ENCODE measurements around the gene KCTD7. TPM values are rescaled to one million over a fixed set of nuclear protein-coding genes. Genes with fewer than 3 reads are reported as not detected.
"Not testable (repeated sequence)": the region's sequence is repeated elsewhere in the genome, so short reads cannot be mapped to it uniquely, and the experiment has no call there.

KCTD7 gene
- total RNA-seq, 1 donor from 2014 or later, result 5.0 TPM

- H3K27me3 ChIP-seq (ENCODE audit: control insufficient read depth, insufficient read depth, low read length), result no peaks in the 10 kb centered on the region
- FAIRE-seq (no peak), DNase-seq (ENCODE audit: low read depth) (no peak)
- TF ChIP-seq CTCF (IDR thresholded peaks at IDR 0.05; ENCODE audit: insufficient read depth, low read length, severe bottlenecking), result no peak
- H3K4me3 ChIP-seq (ENCODE audit: low read depth, low read length), result no peak overlapping the region
- H3K36me3 ChIP-seq (ENCODE audit: control insufficient read depth, insufficient read depth, low read length), result peaks cover 2% of the 10 kb centered on the region
These were observed 40.8 kb downstream of the KCTD7 start for GRCh38 chr7:66669496-66669895.

- Histone ChIP-seq H3K27me3 (ENCODE audit: control insufficient read depth, insufficient read depth, low read length) (no peaks in the 10 kb centered on the region), H3K36me3 (ENCODE audit: control insufficient read depth, insufficient read depth, low read length) (peaks cover 2% of the 10 kb centered on the region), H3K4me3 (ENCODE audit: low read depth, low read length) (no peak overlapping the region)
- TF ChIP-seq CTCF (IDR thresholded peaks at IDR 0.05; ENCODE audit: insufficient read depth, low read length, severe bottlenecking), result no peak
- DNase-seq (ENCODE audit: low read depth) (no peak), FAIRE-seq (no peak)
These were observed 42.4 kb downstream of the KCTD7 start for GRCh38 chr7:66671034-66671433.

- DNase-seq (ENCODE audit: low read depth); FAIRE-seq; H3K36me3 ChIP-seq (ENCODE audit: control insufficient read depth, insufficient read depth, low read length); H3K27me3 ChIP-seq (ENCODE audit: control insufficient read depth, insufficient read depth, low read length); H3K4me3 ChIP-seq (ENCODE audit: low read depth, low read length): not testable (repeated sequence)
These were observed 42.8 kb downstream of the KCTD7 start for GRCh38 chr7:66671486-66671885.

- not testable (repeated sequence) for FAIRE-seq; DNase-seq (ENCODE audit: low read depth)
These were observed 43.9 kb downstream of the KCTD7 start for GRCh38 chr7:66672432-66673123.

GRCh38 chr7:66673124-66673640 lies 44.5 kb downstream of the KCTD7 start:
- H3K4me3 ChIP-seq (ENCODE audit: low read depth, low read length); H3K27me3 ChIP-seq (ENCODE audit: control insufficient read depth, insufficient read depth, low read length); H3K36me3 ChIP-seq (ENCODE audit: control insufficient read depth, insufficient read depth, low read length): not testable (repeated sequence)
- FAIRE-seq, result peak; percentile 95
- DNase-seq (ENCODE audit: low read depth), result peak; percentile 46

More at GRCh38 chr7:66672432-66673123, 43.9 kb downstream of the KCTD7 start:
- H3K27me3 ChIP-seq (ENCODE audit: control insufficient read depth, insufficient read depth, low read length); H3K36me3 ChIP-seq (ENCODE audit: control insufficient read depth, insufficient read depth, low read length); H3K4me3 ChIP-seq (ENCODE audit: low read depth, low read length): not testable (repeated sequence)

- no peak for TF ChIP-seq CTCF (IDR thresholded peaks at IDR 0.05; ENCODE audit: insufficient read depth, low read length, severe bottlenecking)
- no peak for FAIRE-seq
- no peak for DNase-seq (ENCODE audit: low read depth)
These were observed 51.1 kb downstream of the KCTD7 start for GRCh38 chr7:66679633-66680244.

GRCh38 chr7:66681491-66682349 lies 53.0 kb downstream of the KCTD7 start:
- DNase-seq (ENCODE audit: low read depth) (peak; percentile 87), FAIRE-seq (no peak)
- no peaks in the 10 kb centered on the region for H3K27me3 ChIP-seq (ENCODE audit: control insufficient read depth, insufficient read depth, low read length)
- peak overlapping the region; percentile 97 for H3K4me3 ChIP-seq (ENCODE audit: low read depth, low read length)
- H3K36me3 ChIP-seq (ENCODE audit: control insufficient read depth, insufficient read depth, low read length), result no peaks in the 10 kb centered on the region
- TF ChIP-seq CTCF (IDR thresholded peaks at IDR 0.05; ENCODE audit: insufficient read depth, low read length, severe bottlenecking), result no peak

More at GRCh38 chr7:66679633-66680244, 51.1 kb downstream of the KCTD7 start:
- Histone ChIP-seq H3K27me3 (ENCODE audit: control insufficient read depth, insufficient read depth, low read length) (no peaks in the 10 kb centered on the region), H3K36me3 (ENCODE audit: control insufficient read depth, insufficient read depth, low read length) (no peaks in the 10 kb centered on the region), H3K4me3 (ENCODE audit: low read depth, low read length) (no peak overlapping the region)

Data from bronchial epithelial cell (primary cell).